ENCODE measurements around the gene FOXN3. TPM values are rescaled to one million over a fixed set of nuclear protein-coding genes. Genes with fewer than 3 reads are reported as not detected.

The FOXN3 gene
- polyA plus RNA-seq, 1 donor from 2014 or later: 10.3 TPM

DNA sequence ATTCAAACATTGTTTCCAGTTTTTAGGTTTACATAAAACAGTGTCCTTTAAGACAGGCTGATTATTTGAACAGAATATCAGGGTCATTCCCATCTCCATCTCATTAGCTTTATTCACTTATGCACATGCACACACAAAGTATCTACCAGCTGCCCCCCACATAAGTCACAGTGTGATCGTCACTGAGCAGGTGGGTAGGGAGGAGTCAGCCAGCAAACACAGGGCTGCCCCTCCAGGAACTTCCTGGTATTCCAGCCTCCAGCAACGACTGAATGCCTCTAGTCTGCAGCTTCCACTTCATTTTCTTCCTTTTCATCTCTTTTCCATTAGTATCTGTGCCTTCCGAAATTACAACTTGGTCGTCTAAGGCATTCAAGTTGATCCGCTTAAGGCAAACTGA, 48.8 kb upstream of the FOXN3 start:
- Histone ChIP-seq H3K9me3 (ENCODE audit: low read length) (no peaks in the 10 kb centered on the region), H3K36me3 (ENCODE audit: insufficient read depth, low read length) (no peaks in the 10 kb centered on the region), H3F3A (ENCODE audit: insufficient read depth, low read length, poor library complexity, severe bottlenecking) (no peaks in the 10 kb centered on the region), H4K20me1 (ENCODE audit: insufficient read depth) (no peaks in the 10 kb centered on the region), H2AFZ (ENCODE audit: low read depth, low read length) (no peak overlapping the region), H3K4me3 (ENCODE audit: low read length) (no peak overlapping the region), H3K9me2 (ENCODE audit: insufficient read depth, low read length) (no peaks in the 10 kb centered on the region), H3K4me2 (ENCODE audit: low read length) (no peak overlapping the region), H3K9ac (ENCODE audit: low read length) (no peak overlapping the region), H3K79me2 (replicated peaks; ENCODE audit: insufficient read depth, low read length) (no peaks in the 10 kb centered on the region), H3K27me3 (ENCODE audit: insufficient read depth, low read depth, low read length) (no peaks in the 10 kb centered on the region), H3K27ac (ENCODE audit: low read length) (no peak overlapping the region)
- no peak for TF ChIP-seq POLR2AphosphoS5 (IDR thresholded peaks at IDR 0.05)
- TF ChIP-seq EZH2 (IDR thresholded peaks at IDR 0.05; ENCODE audit: borderline replicate concordance, insufficient read depth, low read length, poor library complexity, severe bottlenecking): no peak
- TF ChIP-seq MXI1 (conservative IDR thresholded peaks at IDR 0.05; ENCODE audit: poor library complexity, severe bottlenecking): no peak
- no peak for TF ChIP-seq RAD21 (conservative IDR thresholded peaks at IDR 0.05)
- TF ChIP-seq, protein P1, sequence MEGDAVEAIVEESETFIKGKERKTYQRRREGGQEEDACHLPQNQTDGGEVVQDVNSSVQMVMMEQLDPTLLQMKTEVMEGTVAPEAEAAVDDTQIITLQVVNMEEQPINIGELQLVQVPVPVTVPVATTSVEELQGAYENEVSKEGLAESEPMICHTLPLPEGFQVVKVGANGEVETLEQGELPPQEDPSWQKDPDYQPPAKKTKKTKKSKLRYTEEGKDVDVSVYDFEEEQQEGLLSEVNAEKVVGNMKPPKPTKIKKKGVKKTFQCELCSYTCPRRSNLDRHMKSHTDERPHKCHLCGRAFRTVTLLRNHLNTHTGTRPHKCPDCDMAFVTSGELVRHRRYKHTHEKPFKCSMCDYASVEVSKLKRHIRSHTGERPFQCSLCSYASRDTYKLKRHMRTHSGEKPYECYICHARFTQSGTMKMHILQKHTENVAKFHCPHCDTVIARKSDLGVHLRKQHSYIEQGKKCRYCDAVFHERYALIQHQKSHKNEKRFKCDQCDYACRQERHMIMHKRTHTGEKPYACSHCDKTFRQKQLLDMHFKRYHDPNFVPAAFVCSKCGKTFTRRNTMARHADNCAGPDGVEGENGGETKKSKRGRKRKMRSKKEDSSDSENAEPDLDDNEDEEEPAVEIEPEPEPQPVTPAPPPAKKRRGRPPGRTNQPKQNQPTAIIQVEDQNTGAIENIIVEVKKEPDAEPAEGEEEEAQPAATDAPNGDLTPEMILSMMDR (IDR thresholded peaks at IDR 0.05; ENCODE audit: poor library complexity, severe bottlenecking): no peak
- TF ChIP-seq EP300 (conservative IDR thresholded peaks at IDR 0.05; ENCODE audit: poor library complexity, severe bottlenecking): no peak
- no peak for TF ChIP-seq TAF1 (IDR thresholded peaks at IDR 0.05; ENCODE audit: low read depth)

- no peak overlapping the region for H3K9ac ChIP-seq (ENCODE audit: low read length)
- no peak overlapping the region for H3K27ac ChIP-seq (ENCODE audit: low read length)
- H3K79me2 ChIP-seq (replicated peaks; ENCODE audit: insufficient read depth, low read length): no peaks in the 10 kb centered on the region
- no peak overlapping the region for H2AFZ ChIP-seq (ENCODE audit: low read depth, low read length)
- H3K9me2 ChIP-seq (ENCODE audit: insufficient read depth, low read length): no peaks in the 10 kb centered on the region
- H3K27me3 ChIP-seq (ENCODE audit: insufficient read depth, low read depth, low read length): no peaks in the 10 kb centered on the region
- no peak for TF ChIP-seq SMC3 (conservative IDR thresholded peaks at IDR 0.05; ENCODE audit: poor library complexity)
- TF ChIP-seq, protein P1 (IDR thresholded peaks at IDR 0.05; ENCODE audit: poor library complexity, severe bottlenecking): no peak
- no peak for TF ChIP-seq TAF1 (IDR thresholded peaks at IDR 0.05; ENCODE audit: low read depth)
- no peak for TF ChIP-seq MXI1 (conservative IDR thresholded peaks at IDR 0.05; ENCODE audit: poor library complexity, severe bottlenecking)
- TF ChIP-seq RAD21 (conservative IDR thresholded peaks at IDR 0.05): no peak
- no peak for TF ChIP-seq REST (IDR thresholded peaks at IDR 0.05; ENCODE audit: borderline replicate concordance)
- no peak for TF ChIP-seq POLR2AphosphoS5 (IDR thresholded peaks at IDR 0.05)
- TF ChIP-seq EP300 (conservative IDR thresholded peaks at IDR 0.05; ENCODE audit: poor library complexity, severe bottlenecking): no peak
- no peak for TF ChIP-seq EZH2 (IDR thresholded peaks at IDR 0.05; ENCODE audit: borderline replicate concordance, insufficient read depth, low read length, poor library complexity, severe bottlenecking)
- no peaks in the 10 kb centered on the region for H3F3A ChIP-seq (ENCODE audit: insufficient read depth, low read length, poor library complexity, severe bottlenecking)
- H3K4me2 ChIP-seq (ENCODE audit: low read length): no peak overlapping the region
- no peaks in the 10 kb centered on the region for H3K9me3 ChIP-seq (ENCODE audit: low read length)
- H4K20me1 ChIP-seq (ENCODE audit: insufficient read depth): no peaks in the 10 kb centered on the region
- H3K4me3 ChIP-seq (ENCODE audit: low read length): no peak overlapping the region
- H3K36me3 ChIP-seq (ENCODE audit: insufficient read depth, low read length): no peaks in the 10 kb centered on the region
Observed at GRCh38 chr14:89461256-89461655, 44.2 kb upstream of the FOXN3 start.

All from neural cell (in vitro differentiated cells).